Dermis microvascular lymphatic vessel endothelial cell (primary cell): ENCODE data around the gene IL17RB. TPM values are rescaled to one million over a fixed set of nuclear protein-coding genes. Genes with fewer than 3 reads are reported as not detected.

ENCODE experiments used
- total RNA-seq: library from RNA; depleted of rRNA; stranded (reverse); fragments of >200 nt; gene quantifications from 2 replicates; pipeline ENCODE4 v1.2.1, GENCODE V29; 2014

IL17RB gene
- total RNA-seq, 1 donor from 2014 or later, result 0.13 TPM

Other genes with a start within 250 kb of the IL17RB start
- gene CHDH, start 149 bp upstream of the IL17RB start, total RNA-seq, result 0.25 and 0.26 TPM in 2 replicates
- gene ACTR8, start 35.6 kb downstream of the IL17RB start, total RNA-seq, result 24.9 and 35.3 TPM in 2 replicates
- gene SELENOK, start 45.3 kb downstream of the IL17RB start, total RNA-seq, result 15.6 and 20.3 TPM in 2 replicates